ENCODE measurements around the gene CMTM7. TPM values are rescaled to one million over a fixed set of nuclear protein-coding genes. Genes with fewer than 3 reads are reported as not detected.

Gene CMTM7
- total and polyA plus RNA-seq, 2 of the 13 experiments (the other 11 are each of a cell fraction or from before 2014, with no cell fraction given) = 20.9 to 21.4 TPM

- TF ChIP-seq CREBL2 (CRISPR knock-in tag; IDR thresholded peaks at IDR 0.05; ENCODE audit: borderline replicate concordance) (0 out of 2 replicates have a peak, but pooled peaks have one; percentile 30), NR2C2 (CRISPR knock-in tag; IDR thresholded peaks at IDR 0.05; ENCODE audit: borderline replicate concordance) (0 out of 2 replicates have a peak, but pooled peaks have one; percentile 48), ZNF569 (CRISPR knock-in tag; IDR thresholded peaks at IDR 0.05; ENCODE audit: borderline replicate concordance) (no peak), NKX3-1 (CRISPR knock-in tag; IDR thresholded peaks at IDR 0.05) (peak; percentile 81; the same call in 1 of the 2 replicates), ZNF335 (CRISPR knock-in tag; IDR thresholded peaks at IDR 0.05) (no peak), NFRKB (IDR thresholded peaks at IDR 0.05) (no peak), BORCS8-MEF2B (CRISPR knock-in tag; IDR thresholded peaks at IDR 0.05) (peak; percentile 31; the same call in 1 of the 2 replicates), POLR2AphosphoS5 (IDR thresholded peaks at IDR 0.05; ENCODE audit: low read depth, low read length) (no peak), MAX (IDR thresholded peaks at IDR 0.05) (peak; percentile 85), ZNF704 (CRISPR knock-in tag; IDR thresholded peaks at IDR 0.05; ENCODE audit: borderline replicate concordance) (peak; percentile 43; the same call in 1 of the 2 replicates), RORA (CRISPR knock-in tag; IDR thresholded peaks at IDR 0.05) (no peak), THAP8 (CRISPR knock-in tag; IDR thresholded peaks at IDR 0.05; ENCODE audit: borderline replicate concordance) (no peak; the same call in 1 of the 2 replicates), ZNF513 (CRISPR knock-in tag; conservative IDR thresholded peaks at IDR 0.05) (no peak), PPARG (CRISPR knock-in tag; conservative IDR thresholded peaks at IDR 0.05) (no peak), RBM39 (IDR thresholded peaks at IDR 0.05; ENCODE audit: low read depth, low read length, poor library complexity, severe bottlenecking) (peak; percentile 92), HNF1B (CRISPR knock-in tag; IDR thresholded peaks at IDR 0.05) (peak; percentile 59; the same call in 1 of the 2 replicates), ZNF10 (CRISPR knock-in tag; IDR thresholded peaks at IDR 0.05; ENCODE audit: borderline replicate concordance, low read depth) (no peak), FOXP1 (IDR thresholded peaks at IDR 0.05) (no peak), FOXP1 (CRISPR knock-in tag; IDR thresholded peaks at IDR 0.05) (no peak), ZFP82 (CRISPR knock-in tag; IDR thresholded peaks at IDR 0.05; ENCODE audit: borderline replicate concordance) (no peak), ATAD3A (CRISPR knock-in tag; IDR thresholded peaks at IDR 0.05) (no peak), BHLHE40 (IDR thresholded peaks at IDR 0.05; ENCODE audit: low read length) (no peak), AHR (CRISPR knock-in tag; IDR thresholded peaks at IDR 0.05) (no peak), TAF15 (IDR thresholded peaks at IDR 0.05; ENCODE audit: low read depth, low read length, poor library complexity, severe bottlenecking) (no peak)
Measured at GRCh38 chr3:32401556-32402081, 10.0 kb downstream of the CMTM7 start (continued).
